BLaER1 treated with 17β-estradiol and CSF1 and Interleukin-3, amounts not matched to agents 10 nM and 100 nM (cell line): ENCODE data around the gene MCTP1.
A peak's percentile ranks its signal among the peaks of the same experiment; 100 is the strongest.

ENCODE experiments used
- H3K27ac ChIP-seq, 11 experiments: shearing (Covaris generic); formaldehyde crosslinking; 2 replicates each; pipeline ENCODE4 v1.8.1; 2022
- H3K27me3 ChIP-seq, 11 experiments: shearing (Covaris generic); formaldehyde crosslinking; 2 replicates each; pipeline ENCODE4 v1.8.1; 2022
- H3K36me3 ChIP-seq, 11 experiments: shearing (Covaris generic); formaldehyde crosslinking; 2 replicates each; pipeline ENCODE4 v1.8.1; 2022
- H3K4me1 ChIP-seq, 10 experiments: shearing (Covaris generic); formaldehyde crosslinking; 2 replicates each; pipeline ENCODE4 v1.8.1; 2022
- H3K4me2 ChIP-seq, 11 experiments: shearing (Covaris generic); formaldehyde crosslinking; 2 replicates each; pipeline ENCODE4 v1.8.1; 2022
- H3K4me3 ChIP-seq, 10 experiments: shearing (Covaris generic); formaldehyde crosslinking; 2 replicates each; pipeline ENCODE4 v1.8.1; 2022
- H3K9ac ChIP-seq, 11 experiments: shearing (Covaris generic); formaldehyde crosslinking; 2 replicates each; pipeline ENCODE4 v1.8.1; 2022
- H3K9me3 ChIP-seq, 11 experiments: shearing (Covaris generic); formaldehyde crosslinking; replicated peaks in 1 of 11; 2 replicates each; pipeline ENCODE4 v1.8.1; 2022
- H4K20me1 ChIP-seq, 11 experiments: shearing (Covaris generic); formaldehyde crosslinking; 2 replicates each; pipeline ENCODE4 v1.8.1; 2022
- Cebpa-rat ChIP-seq, 11 experiments: shearing (Covaris generic); IDR thresholded peaks; 2 replicates each; pipeline ENCODE4 v1.8.1; 2022

Gene MCTP1

GRCh38 chr5:94884311-94884710 is 400.6 kb downstream of the MCTP1 start:
- no peak overlapping the region for H3K27ac ChIP-seq
- no peak overlapping the region for H3K4me3 ChIP-seq
- H3K4me2 ChIP-seq: no peak overlapping the region
- no peaks in the 10 kb centered on the region for H3K9me3 ChIP-seq
- H3K27me3 ChIP-seq: no peaks in the 10 kb centered on the region
- H3K4me1 ChIP-seq: peaks cover 0 to 6% (median 0%) of the 10 kb centered on the region in 10 experiments; a peak in 5 of 20 replicates
- TF ChIP-seq Cebpa-rat (IDR thresholded peaks at IDR 0.05): no peak
- H3K36me3 ChIP-seq: peaks cover 0 to 94% (median 0%) of the 10 kb centered on the region in 11 experiments; a peak in 8 of 22 replicates
- no peak overlapping the region for H3K9ac ChIP-seq
- H4K20me1 ChIP-seq: no peaks in the 10 kb centered on the region

GRCh38 chr5:94872526-94872925 is 412.4 kb downstream of the MCTP1 start:
- Histone ChIP-seq H3K27ac (no peak overlapping the region), H3K4me1 (no peaks in the 10 kb centered on the region), H3K4me3 (no peak overlapping the region), H4K20me1 (no peaks in the 10 kb centered on the region), H3K27me3 (no peaks in the 10 kb centered on the region), H3K9ac (no peak overlapping the region), H3K9me3 (no peaks in the 10 kb centered on the region), H3K4me2 (no peak overlapping the region), H3K36me3 (peaks cover 0 to 94% (median 0%) of the 10 kb centered on the region in 11 experiments; a peak in 9 of 22 replicates)
- TF ChIP-seq Cebpa-rat (IDR thresholded peaks at IDR 0.05): no peak

- no peaks in the 10 kb centered on the region for H3K4me1 ChIP-seq
- H3K4me2 ChIP-seq: no peak overlapping the region
- TF ChIP-seq Cebpa-rat (IDR thresholded peaks at IDR 0.05): no peak
- H3K27ac ChIP-seq: no peak overlapping the region
- H4K20me1 ChIP-seq: no peaks in the 10 kb centered on the region
- H3K36me3 ChIP-seq: peaks cover 0 to 96% (median 0%) of the 10 kb centered on the region in 11 experiments; a peak in 9 of 22 replicates
- H3K4me3 ChIP-seq: no peak overlapping the region
- no peak overlapping the region for H3K9ac ChIP-seq
- no peaks in the 10 kb centered on the region for H3K9me3 ChIP-seq
- no peaks in the 10 kb centered on the region for H3K27me3 ChIP-seq
These were observed 414.2 kb downstream of the MCTP1 start for GRCh38 chr5:94870511-94871183.

GRCh38 chr5:94869921-94870320 is 415.0 kb downstream of the MCTP1 start:
- TF ChIP-seq Cebpa-rat (IDR thresholded peaks at IDR 0.05): no peak
- no peaks in the 10 kb centered on the region for H3K4me1 ChIP-seq
- no peak overlapping the region for H3K27ac ChIP-seq
- peaks cover 0 to 96% (median 0%) of the 10 kb centered on the region in 11 experiments; a peak in 9 of 22 replicates for H3K36me3 ChIP-seq
- H3K4me2 ChIP-seq: no peak overlapping the region
- no peaks in the 10 kb centered on the region for H3K27me3 ChIP-seq
- no peak overlapping the region for H3K4me3 ChIP-seq
- H3K9me3 ChIP-seq: no peaks in the 10 kb centered on the region
- 0 out of 22 replicates have a peak, but pooled peaks cover 0 to 4% (median 0%) of the 10 kb centered on the region in 11 experiments for H4K20me1 ChIP-seq
- H3K9ac ChIP-seq: no peak overlapping the region

GRCh38 chr5:94863951-94864350 is 420.9 kb downstream of the MCTP1 start:
- peaks cover 0 to 8% (median 0%) of the 10 kb centered on the region in 11 experiments; a peak in 1 of 22 replicates for H4K20me1 ChIP-seq
- H3K4me2 ChIP-seq: no peak overlapping the region
- no peak overlapping the region for H3K9ac ChIP-seq
- no peak overlapping the region for H3K27ac ChIP-seq
- no peaks in the 10 kb centered on the region for H3K27me3 ChIP-seq
- TF ChIP-seq Cebpa-rat (IDR thresholded peaks at IDR 0.05): no peak
- H3K4me1 ChIP-seq: no peaks in the 10 kb centered on the region
- no peaks in the 10 kb centered on the region for H3K9me3 ChIP-seq
- peaks cover 0 to 98% (median 0%) of the 10 kb centered on the region in 11 experiments; a peak in 6 of 22 replicates for H3K36me3 ChIP-seq
- no peak overlapping the region for H3K4me3 ChIP-seq

- Histone ChIP-seq H3K4me3 (no peak overlapping the region), H3K9ac (no peak overlapping the region), H3K4me1 (no peaks in the 10 kb centered on the region), H3K9me3 (no peaks in the 10 kb centered on the region), H3K4me2 (peak overlapping the region in 1 of 11 experiments; percentile 18; a peak in 1 of 22 replicates), H3K36me3 (peaks cover 0 to 98% (median 0%) of the 10 kb centered on the region in 11 experiments; a peak in 6 of 22 replicates), H3K27ac (no peak overlapping the region), H3K27me3 (no peaks in the 10 kb centered on the region), H4K20me1 (peaks cover 0 to 21% (median 0%) of the 10 kb centered on the region in 11 experiments; a peak in 4 of 22 replicates)
- TF ChIP-seq Cebpa-rat (IDR thresholded peaks at IDR 0.05): no peak
These were observed 427.8 kb downstream of the MCTP1 start for GRCh38 chr5:94857111-94857510.

- H3K27ac ChIP-seq: no peak overlapping the region
- no peak overlapping the region for H3K4me2 ChIP-seq
- no peak overlapping the region for H3K4me3 ChIP-seq
- peaks cover 0 to 21% (median 0%) of the 10 kb centered on the region in 11 experiments; a peak in 3 of 22 replicates for H4K20me1 ChIP-seq
- no peak for TF ChIP-seq Cebpa-rat (IDR thresholded peaks at IDR 0.05)
- no peak overlapping the region for H3K9ac ChIP-seq
- H3K4me1 ChIP-seq: no peaks in the 10 kb centered on the region
- H3K27me3 ChIP-seq: no peaks in the 10 kb centered on the region
- H3K36me3 ChIP-seq: peaks cover 0 to 91% (median 0%) of the 10 kb centered on the region in 11 experiments; a peak in 5 of 22 replicates
- H3K9me3 ChIP-seq: no peaks in the 10 kb centered on the region
These were observed 428.6 kb downstream of the MCTP1 start for GRCh38 chr5:94856257-94856800.

GRCh38 chr5:94855543-94855942 is 429.4 kb downstream of the MCTP1 start:
- H3K4me1 ChIP-seq: no peaks in the 10 kb centered on the region
- no peaks in the 10 kb centered on the region for H3K27me3 ChIP-seq
- no peak overlapping the region for H3K4me3 ChIP-seq
- no peak overlapping the region for H3K9ac ChIP-seq
- peaks cover 0 to 27% (median 0%) of the 10 kb centered on the region in 11 experiments; a peak in 3 of 22 replicates for H4K20me1 ChIP-seq
- H3K9me3 ChIP-seq: no peaks in the 10 kb centered on the region
- no peak for TF ChIP-seq Cebpa-rat (IDR thresholded peaks at IDR 0.05)
- H3K4me2 ChIP-seq: no peak overlapping the region
- H3K27ac ChIP-seq: no peak overlapping the region
- H3K36me3 ChIP-seq: peaks cover 0 to 91% (median 0%) of the 10 kb centered on the region in 11 experiments; a peak in 5 of 22 replicates

- Histone ChIP-seq H3K36me3 (peaks cover 0 to 86% (median 0%) of the 10 kb centered on the region in 11 experiments; a peak in 5 of 22 replicates), H4K20me1 (peaks cover 0 to 40% (median 0%) of the 10 kb centered on the region in 11 experiments; a peak in 3 of 22 replicates), H3K4me2 (no peak overlapping the region), H3K4me3 (no peak overlapping the region), H3K9ac (no peak overlapping the region), H3K27ac (no peak overlapping the region), H3K9me3 (no peaks in the 10 kb centered on the region), H3K4me1 (no peaks in the 10 kb centered on the region), H3K27me3 (no peaks in the 10 kb centered on the region)
- TF ChIP-seq Cebpa-rat (IDR thresholded peaks at IDR 0.05): no peak
These were observed 431.8 kb downstream of the MCTP1 start for GRCh38 chr5:94853120-94853519.
